ENCODE results near the gene RIN3.
"Not testable (repeated sequence)": the region's sequence is repeated elsewhere in the genome, so short reads cannot be mapped to it uniquely, and the experiment has no call there.

RIN3 gene

DNA sequence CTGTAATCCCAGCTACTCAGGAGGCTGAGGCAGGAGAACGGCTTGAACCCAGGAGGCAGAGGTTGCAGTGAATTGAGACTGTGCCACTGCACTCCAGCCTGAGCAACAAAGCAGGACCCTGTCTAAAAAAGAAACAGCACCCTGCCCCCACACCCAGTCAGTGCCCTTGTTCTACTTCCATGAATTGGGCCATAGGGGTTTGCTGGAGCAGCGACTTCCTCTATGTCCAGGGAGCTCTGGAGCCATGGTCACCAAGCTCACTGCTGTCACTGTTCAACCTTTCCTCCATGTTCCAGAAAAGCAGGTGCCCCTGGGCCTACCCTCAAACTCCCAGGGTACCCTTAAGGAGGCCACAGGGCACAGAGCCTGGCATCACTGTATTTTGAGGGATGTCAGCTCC is 116.8 kb downstream of the RIN3 start:
- DNase-seq: no peak

DNA sequence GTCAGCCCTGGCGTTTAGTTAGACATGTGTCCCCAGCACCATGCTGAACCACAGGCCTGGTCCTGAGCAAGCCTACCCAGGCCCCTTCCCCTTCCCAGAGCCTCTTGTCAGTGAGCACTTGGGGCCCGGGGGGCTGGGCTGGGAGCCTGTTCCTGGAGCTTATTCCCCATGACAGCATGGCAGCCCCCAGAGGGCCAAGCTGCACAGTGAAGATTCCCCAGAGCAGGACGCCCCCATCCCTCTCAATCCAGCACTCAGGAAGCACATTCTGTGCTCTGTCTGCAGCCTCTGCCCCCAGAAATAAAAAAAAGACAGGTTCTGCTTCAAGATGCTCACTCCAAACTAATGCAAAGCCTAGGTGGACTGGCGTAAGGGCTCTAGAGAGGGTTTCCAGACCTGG is 117.5 kb downstream of the RIN3 start:
- DNase-seq: no peak

- DNase-seq: no peak
Observed at GRCh38 chr14:92632546-92633273, 119.1 kb downstream of the RIN3 start.

GRCh38 chr14:92633274-92633616 is 119.7 kb downstream of the RIN3 start:
- DNase-seq: no peak

- DNase-seq: peak; percentile 68
Observed at GRCh38 chr14:92633724-92634123, 120.1 kb downstream of the RIN3 start.

- DNase-seq: no peak
Observed at GRCh38 chr14:92635031-92635430, 121.5 kb downstream of the RIN3 start.

DNA sequence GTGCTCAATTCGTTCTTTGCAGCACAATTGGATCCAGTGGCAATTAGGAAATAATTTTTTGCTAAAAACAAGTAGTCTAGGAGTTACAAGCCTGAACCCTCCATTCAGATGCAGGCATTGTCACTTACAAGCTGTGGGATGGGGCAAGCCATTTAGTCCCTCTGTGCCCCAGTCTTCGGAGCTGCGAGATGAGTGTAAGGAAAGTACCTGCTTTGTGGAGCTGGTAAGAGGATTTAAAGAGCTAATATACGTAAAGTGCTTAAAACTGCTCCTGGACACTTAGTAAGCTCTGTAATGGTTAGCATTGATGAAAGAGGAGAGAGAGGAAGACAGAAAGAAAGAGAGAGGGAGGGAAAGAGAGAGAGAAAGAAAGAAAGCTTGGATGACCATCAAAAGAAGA is 122.3 kb downstream of the RIN3 start:
- no peak for DNase-seq

- peak; percentile 71 for DNase-seq
Observed at GRCh38 chr14:92637228-92637627, 123.6 kb downstream of the RIN3 start.

- no peak for DNase-seq
Observed at GRCh38 chr14:92637864-92638263, 124.3 kb downstream of the RIN3 start.

DNA sequence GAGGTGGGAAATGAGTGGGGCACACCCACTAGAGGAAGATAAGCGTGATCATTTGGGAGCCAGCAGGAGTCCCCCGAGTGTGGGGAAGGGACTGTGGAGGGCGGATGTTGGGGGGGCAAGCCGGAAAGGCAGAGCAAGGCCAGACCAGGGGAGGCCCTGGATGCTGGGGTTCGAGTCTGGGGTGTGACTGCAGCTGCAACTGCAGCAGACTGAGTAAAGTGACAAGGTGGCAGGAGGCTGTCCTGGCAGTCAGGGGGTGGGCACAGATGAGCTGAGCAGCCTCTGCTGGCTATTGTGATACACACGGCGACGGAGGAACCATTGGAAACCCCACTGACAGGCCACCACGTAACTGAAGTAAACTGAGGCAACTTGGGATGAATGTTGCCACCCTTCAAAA is 124.7 kb downstream of the RIN3 start:
- no peak for DNase-seq

- no peak for DNase-seq
Observed at GRCh38 chr14:92638904-92639303, 125.3 kb downstream of the RIN3 start.

DNA sequence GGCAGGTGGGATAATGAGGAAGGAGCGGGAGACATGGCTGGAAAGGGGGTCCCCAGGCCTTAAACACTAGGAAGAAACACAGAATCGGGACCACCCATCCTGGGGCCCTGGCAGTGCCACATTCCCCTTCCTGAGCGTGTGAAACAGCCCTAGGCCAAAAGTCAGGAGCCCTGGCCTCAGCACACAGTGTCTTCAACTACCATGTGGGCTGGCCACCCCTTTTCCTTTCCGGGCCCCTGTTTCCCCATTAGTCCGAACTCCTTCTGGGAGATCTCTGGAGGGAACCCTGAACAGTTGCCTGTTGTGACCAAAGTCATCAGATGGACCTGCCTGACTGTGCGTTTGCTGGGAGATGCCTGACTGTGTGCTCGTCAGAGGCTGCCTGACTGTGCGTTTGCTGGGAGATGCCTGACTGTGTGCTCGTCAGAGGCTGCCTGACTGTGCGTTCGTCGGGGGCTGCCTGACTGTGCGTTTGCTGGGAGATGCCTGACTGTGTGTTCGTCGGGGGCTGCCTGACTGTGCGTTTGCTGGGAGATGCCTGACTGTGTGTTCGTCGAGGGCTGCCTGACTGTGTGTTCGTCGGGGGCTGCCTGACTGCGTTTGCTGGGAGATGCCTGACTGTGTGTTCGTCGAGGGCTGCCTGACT is 126.0 kb downstream of the RIN3 start:
- DNase-seq: not testable (repeated sequence)

DNA sequence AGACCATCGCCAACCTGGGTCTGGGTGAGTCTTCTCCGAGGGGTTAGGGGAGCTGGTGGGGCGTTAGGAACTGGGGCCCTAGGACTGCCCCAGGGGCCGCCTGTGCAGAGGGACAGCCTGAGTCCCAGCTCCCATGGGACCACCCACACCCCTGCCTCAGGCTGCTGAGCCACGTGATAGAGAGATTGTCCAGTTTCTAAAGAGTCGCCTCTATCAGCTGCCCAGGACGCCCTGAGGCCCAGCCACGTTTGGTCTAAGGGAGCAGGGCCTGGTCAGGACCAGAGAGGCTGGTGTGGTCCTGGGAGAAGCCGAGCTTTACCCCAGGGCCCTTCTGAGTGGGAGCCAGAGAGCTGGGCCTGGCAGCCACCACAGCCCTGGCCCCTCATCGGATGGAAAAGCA is 127.7 kb downstream of the RIN3 start:
- no peak for DNase-seq

- DNase-seq: no peak
Observed at GRCh38 chr14:92644171-92644969, 130.8 kb downstream of the RIN3 start.

GRCh38 chr14:92644970-92645515 is 131.5 kb downstream of the RIN3 start:
- no peak for DNase-seq

GRCh38 chr14:92645841-92646478 is 132.4 kb downstream of the RIN3 start:
- DNase-seq: peak; percentile 92

GRCh38 chr14:92646952-92647796 is 133.6 kb downstream of the RIN3 start:
- DNase-seq: peak; percentile 92

DNA sequence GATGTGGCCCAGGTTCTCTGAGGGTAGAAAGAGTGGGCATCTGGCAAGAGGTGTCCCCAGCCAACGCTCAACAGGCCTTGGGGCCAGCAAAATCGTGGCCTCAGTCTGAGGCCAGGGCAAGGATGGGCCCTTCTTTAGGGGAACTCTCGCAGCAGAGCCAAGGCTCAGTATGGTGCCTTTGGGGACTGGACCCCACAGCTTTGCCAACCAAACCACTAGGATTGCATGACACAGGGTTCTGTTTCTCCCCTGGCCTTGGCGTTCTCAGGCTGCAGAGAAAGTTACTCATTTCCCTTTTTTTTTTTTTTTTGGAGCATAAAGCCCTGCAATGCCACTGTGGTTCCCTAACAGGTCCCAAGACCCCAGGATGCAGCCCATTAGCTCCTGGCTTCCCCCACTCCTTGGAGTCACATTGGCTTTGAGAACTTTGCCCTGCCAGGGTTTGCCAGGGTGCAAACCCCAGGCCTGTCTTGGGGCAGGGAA is 134.3 kb downstream of the RIN3 start:
- peak; percentile 79 for DNase-seq

DNA sequence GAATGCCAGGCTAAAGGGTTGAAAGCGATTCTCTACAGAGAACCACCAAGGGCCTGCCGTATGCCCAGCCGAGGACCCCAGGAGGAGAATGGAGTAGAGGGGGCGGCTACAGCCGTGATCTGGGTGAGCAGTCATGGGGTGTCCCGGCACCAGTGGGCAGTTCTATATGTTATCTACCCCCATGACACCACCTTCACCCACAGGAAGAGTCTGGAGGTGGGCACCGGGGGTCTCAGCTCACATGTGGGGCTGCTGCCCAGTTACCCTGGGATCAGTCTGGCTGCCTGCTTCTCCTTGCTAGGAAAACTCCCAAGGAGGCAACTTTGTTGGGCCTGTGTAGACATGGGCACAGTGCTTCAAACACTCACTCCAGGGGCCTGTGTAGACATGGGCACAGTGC is 135.5 kb downstream of the RIN3 start:
- no peak for DNase-seq

GRCh38 chr14:92649934-92650545 is 136.5 kb downstream of the RIN3 start:
- DNase-seq: peak; percentile 60

DNA sequence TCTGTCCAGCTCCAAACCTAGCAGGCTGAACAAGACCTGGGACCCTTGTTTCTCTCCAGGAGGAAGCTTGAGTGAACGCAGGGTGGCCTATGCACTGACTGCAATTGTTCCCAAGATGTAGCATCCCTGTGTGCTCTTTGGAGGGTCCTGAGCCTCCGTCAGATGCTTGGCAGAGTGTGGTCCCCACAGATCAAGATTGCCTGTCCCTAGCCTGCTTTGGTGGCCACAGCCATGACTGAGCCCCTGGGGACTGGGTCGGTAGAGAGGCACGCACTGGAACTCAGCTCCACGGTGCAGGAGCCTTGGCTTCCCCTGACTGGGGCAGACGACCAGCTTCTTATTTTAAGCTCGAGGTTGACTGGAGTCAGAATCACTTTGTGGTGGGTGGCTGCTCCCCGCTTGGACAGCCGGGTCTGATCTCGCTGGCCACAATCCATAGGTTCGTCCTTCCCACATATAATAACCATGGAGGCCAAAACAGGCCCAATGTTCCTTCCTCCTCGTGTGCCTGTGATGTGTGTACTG is 137.1 kb downstream of the RIN3 start:
- DNase-seq: no peak

Data from fibroblast of skin of scalp (primary cell).